Neutrophil (primary cell): ENCODE data around the gene YOD1.

Source experiments
- H3K27ac ChIP-seq: fragments of 200-600 bp; sonication (generic); 2 replicates; pipeline ENCODE4 v1.5.1; 2016; ENCODE audit warnings: mild to moderate bottlenecking, moderate library complexity
- H3K27me3 ChIP-seq: fragments of 200-600 bp; sonication (generic); 2 replicates; pipeline ENCODE4 v1.6.0; 2016; ENCODE audit warnings: mild to moderate bottlenecking
- H3K36me3 ChIP-seq: fragments of 200-600 bp; sonication (generic); 2 replicates; pipeline ENCODE4 v1.5.1; 2017
- H3K4me1 ChIP-seq, 2 experiments: fragments of 200-600 bp in 1 of 2; sonication (generic) in 1 of 2; 1 replicate in 1 of 2; 2 replicates in 1 of 2; pipeline versions ENCODE4 v1.5.1 to v1.6.1; 2013 to 2016; ENCODE audit warnings: low read depth in 1 of 2, low read length in 1 of 2, mild to moderate bottlenecking in 1 of 2, moderate library complexity in 1 of 2; ENCODE audit not compliant: control insufficient read depth in 1 of 2, insufficient read depth in 1 of 2
- H3K4me3 ChIP-seq, 2 experiments: fragments of 200-600 bp in 1 of 2; sonication (generic) in 1 of 2; 1 replicate in 1 of 2; 2 replicates in 1 of 2; pipeline ENCODE4 v1.5.1; 2013 to 2016; ENCODE audit warnings: low read depth in 1 of 2, low read length in 1 of 2, mild to moderate bottlenecking in 1 of 2, moderate library complexity in 1 of 2
- H3K9me3 ChIP-seq: fragments of 200-600 bp; sonication (generic); 2 replicates; pipeline ENCODE4 v1.5.1; 2016
- CTCF ChIP-seq: fragments of 200-600 bp; sonication (generic); IDR thresholded peaks from 2 replicates; pipeline ENCODE4 v1.5.1; 2016; ENCODE audit warnings: antibody characterized with exemption

YOD1 gene

GRCh38 chr1:207003210-207003609 lies 47.8 kb downstream of the YOD1 start:
- no peak overlapping the region for H3K4me3 ChIP-seq
- H3K4me1 ChIP-seq: peaks cover 23 to 33% of the 10 kb centered on the region in 2 experiments
- H3K9me3 ChIP-seq: no peaks in the 10 kb centered on the region
- no peak for TF ChIP-seq CTCF
- no peaks in the 10 kb centered on the region for H3K36me3 ChIP-seq
- no peaks in the 10 kb centered on the region for H3K27me3 ChIP-seq
- H3K27ac ChIP-seq: no peak overlapping the region

- no peaks in the 10 kb centered on the region for H3K27me3 ChIP-seq
- no peak overlapping the region for H3K4me3 ChIP-seq
- H3K9me3 ChIP-seq: no peaks in the 10 kb centered on the region
- H3K36me3 ChIP-seq: no peaks in the 10 kb centered on the region
- no peak overlapping the region for H3K27ac ChIP-seq
- TF ChIP-seq CTCF: no peak
- H3K4me1 ChIP-seq: peaks cover 24 to 35% of the 10 kb centered on the region in 2 experiments
Observed at GRCh38 chr1:207002724-207003146, 48.3 kb downstream of the YOD1 start.

GRCh38 chr1:207001492-207002245 lies 49.3 kb downstream of the YOD1 start:
- Histone ChIP-seq H3K4me1 (peaks cover 24 to 35% of the 10 kb centered on the region in 2 experiments), H3K4me3 (no peak overlapping the region), H3K36me3 (no peaks in the 10 kb centered on the region), H3K9me3 (no peaks in the 10 kb centered on the region), H3K27me3 (no peaks in the 10 kb centered on the region), H3K27ac (no peak overlapping the region)
- no peak for TF ChIP-seq CTCF

- no peak for TF ChIP-seq CTCF
- peaks cover 24 to 35% of the 10 kb centered on the region in 2 experiments for H3K4me1 ChIP-seq
- no peaks in the 10 kb centered on the region for H3K9me3 ChIP-seq
- H3K27me3 ChIP-seq: no peaks in the 10 kb centered on the region
- H3K27ac ChIP-seq: no peak overlapping the region
- no peaks in the 10 kb centered on the region for H3K36me3 ChIP-seq
- no peak overlapping the region for H3K4me3 ChIP-seq
Observed at GRCh38 chr1:207000651-207001291, 50.2 kb downstream of the YOD1 start.

GRCh38 chr1:206998816-206999215 lies 52.2 kb downstream of the YOD1 start:
- no peak for TF ChIP-seq CTCF
- H3K27me3 ChIP-seq: no peaks in the 10 kb centered on the region
- H3K9me3 ChIP-seq: no peaks in the 10 kb centered on the region
- peaks cover 24 to 35% of the 10 kb centered on the region in 2 experiments for H3K4me1 ChIP-seq
- no peak overlapping the region for H3K4me3 ChIP-seq
- no peak overlapping the region for H3K27ac ChIP-seq
- no peaks in the 10 kb centered on the region for H3K36me3 ChIP-seq
